Esophagus muscularis mucosa (tissue), 3 donors: ENCODE results near the gene LIPJ.

ENCODE experiments used
- POLR2A ChIP-seq: fragments of 450-650 bp; IDR thresholded peaks from one replicate; pipeline ENCODE4 v1.6.1; 2017; ENCODE audit warnings: antibody characterized with exemption, moderate library complexity, mild to moderate bottlenecking, low read depth
- TF ChIP-seq, protein P1 (sequence below), 3 experiments: fragments of 200-600 bp in 2 of 3; fragments of 450-650 bp in 1 of 3; sonication (generic) in 2 of 3; IDR thresholded peaks; one replicate each; pipeline ENCODE4 v1.5.1; 2017 to 2019; ENCODE audit warnings: antibody characterized with exemption in 3 of 3, mild to moderate bottlenecking in 2 of 3, moderate library complexity in 1 of 3

GRCh38 chr10:88540351-88540750 lies 46.2 kb upstream of the LIPJ start:
- TF ChIP-seq, protein P1, sequence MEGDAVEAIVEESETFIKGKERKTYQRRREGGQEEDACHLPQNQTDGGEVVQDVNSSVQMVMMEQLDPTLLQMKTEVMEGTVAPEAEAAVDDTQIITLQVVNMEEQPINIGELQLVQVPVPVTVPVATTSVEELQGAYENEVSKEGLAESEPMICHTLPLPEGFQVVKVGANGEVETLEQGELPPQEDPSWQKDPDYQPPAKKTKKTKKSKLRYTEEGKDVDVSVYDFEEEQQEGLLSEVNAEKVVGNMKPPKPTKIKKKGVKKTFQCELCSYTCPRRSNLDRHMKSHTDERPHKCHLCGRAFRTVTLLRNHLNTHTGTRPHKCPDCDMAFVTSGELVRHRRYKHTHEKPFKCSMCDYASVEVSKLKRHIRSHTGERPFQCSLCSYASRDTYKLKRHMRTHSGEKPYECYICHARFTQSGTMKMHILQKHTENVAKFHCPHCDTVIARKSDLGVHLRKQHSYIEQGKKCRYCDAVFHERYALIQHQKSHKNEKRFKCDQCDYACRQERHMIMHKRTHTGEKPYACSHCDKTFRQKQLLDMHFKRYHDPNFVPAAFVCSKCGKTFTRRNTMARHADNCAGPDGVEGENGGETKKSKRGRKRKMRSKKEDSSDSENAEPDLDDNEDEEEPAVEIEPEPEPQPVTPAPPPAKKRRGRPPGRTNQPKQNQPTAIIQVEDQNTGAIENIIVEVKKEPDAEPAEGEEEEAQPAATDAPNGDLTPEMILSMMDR (IDR thresholded peaks at IDR 0.05), result no peak
- TF ChIP-seq POLR2A, result no peak
